ENCODE measurements around the gene MAL. TPM values are rescaled to one million over a fixed set of nuclear protein-coding genes. Genes with fewer than 3 reads are reported as not detected.
"Not testable (repeated sequence)": the region's sequence is repeated elsewhere in the genome, so short reads cannot be mapped to it uniquely, and the experiment has no call there.

MAL gene
- total and polyA plus RNA-seq, 5 donors: 4.5 to 15.5 (median 10.0) TPM

- ATAC-seq: no peak
- intact Hi-C loops (cut with DNase I): no loop called here
- no peaks in the 10 kb centered on the region for H3K4me1 ChIP-seq (ENCODE audit: control insufficient read depth, insufficient read depth, low read length)
- no peak overlapping the region for H3K27ac ChIP-seq (ENCODE audit: low read length)
- DNase-seq: no peak
- no peaks in the 10 kb centered on the region for H3K9me3 ChIP-seq (ENCODE audit: control insufficient read depth, low read length)
- no peaks in the 10 kb centered on the region for H3K27me3 ChIP-seq (ENCODE audit: control insufficient read depth, insufficient read depth)
- H3K4me3 ChIP-seq (ENCODE audit: low read length): no peak overlapping the region
- 97% methylated on average over 1 of the region's 1 CpG for WGBS
These were observed 60.5 kb downstream of the MAL start for GRCh38 chr2:95086017-95086416.

GRCh38 chr2:95087379-95087778 is 61.9 kb downstream of the MAL start:
- ATAC-seq (no peak), DNase-seq (no peak)
- H3K4me1 ChIP-seq (ENCODE audit: control insufficient read depth, insufficient read depth, low read length): no peaks in the 10 kb centered on the region
- no peaks in the 10 kb centered on the region for H3K27me3 ChIP-seq (ENCODE audit: control insufficient read depth, insufficient read depth)
- no peak overlapping the region for H3K27ac ChIP-seq (ENCODE audit: low read length)
- 80% methylated on average over 5 of the region's 5 CpGs for WGBS
- no peaks in the 10 kb centered on the region for H3K9me3 ChIP-seq (ENCODE audit: control insufficient read depth, low read length)
- no peak overlapping the region for H3K4me3 ChIP-seq (ENCODE audit: low read length)
- intact Hi-C loops (cut with DNase I): no loop called here

- Histone ChIP-seq H3K9me3 (ENCODE audit: control insufficient read depth, low read length) (no peaks in the 10 kb centered on the region), H3K4me1 (ENCODE audit: control insufficient read depth, insufficient read depth, low read length) (no peaks in the 10 kb centered on the region), H3K27ac (ENCODE audit: low read length) (no peak overlapping the region), H3K27me3 (ENCODE audit: control insufficient read depth, insufficient read depth) (no peaks in the 10 kb centered on the region), H3K4me3 (ENCODE audit: low read length) (no peak overlapping the region)
- DNase-seq: no peak
- intact Hi-C loops (cut with DNase I): no loop called here
- WGBS: 95% methylated on average over 6 of the region's 6 CpGs
- ATAC-seq: no peak
These were observed 66.5 kb downstream of the MAL start for GRCh38 chr2:95091885-95092555.

GRCh38 chr2:95098273-95098672 is 72.8 kb downstream of the MAL start:
- WGBS: 97% methylated on average over 5 of the region's 5 CpGs
- DNase-seq; H3K9me3 ChIP-seq (ENCODE audit: control insufficient read depth, low read length); H3K27me3 ChIP-seq (ENCODE audit: control insufficient read depth, insufficient read depth); H3K4me3 ChIP-seq (ENCODE audit: low read length); intact Hi-C loops (cut with DNase I); H3K4me1 ChIP-seq (ENCODE audit: control insufficient read depth, insufficient read depth, low read length); ATAC-seq; H3K27ac ChIP-seq (ENCODE audit: low read length): not testable (repeated sequence)

- WGBS: 91% methylated on average over 2 of the region's 2 CpGs
- H3K4me1 ChIP-seq (ENCODE audit: control insufficient read depth, insufficient read depth, low read length): no peaks in the 10 kb centered on the region
- H3K27me3 ChIP-seq (ENCODE audit: control insufficient read depth, insufficient read depth): no peaks in the 10 kb centered on the region
- no peak for ATAC-seq
- H3K27ac ChIP-seq (ENCODE audit: low read length): no peak overlapping the region
- H3K9me3 ChIP-seq (ENCODE audit: control insufficient read depth, low read length): no peaks in the 10 kb centered on the region
- intact Hi-C loops (cut with DNase I): no loop called here
- DNase-seq: no peak
- H3K4me3 ChIP-seq (ENCODE audit: low read length): no peak overlapping the region
These were observed 74.4 kb downstream of the MAL start for GRCh38 chr2:95099910-95100309.

Other genes starting within 250 kb of the MAL start
- gene TEKT4, start 154.3 kb upstream of the MAL start, total RNA-seq: under 1 TPM in 1 of 4 donors, not detected in 3; 0.37 TPM
- gene TEKT4, start 154.3 kb upstream of the MAL start, polyA plus RNA-seq: not detected
- gene MRPS5, start 96.1 kb downstream of the MAL start, total RNA-seq: 10 to 100 TPM; 50.3 to 65.6 (median 57.2) TPM
- gene MRPS5, start 96.1 kb downstream of the MAL start, polyA plus RNA-seq: 76.9 TPM
- gene ZNF514, start 134.1 kb downstream of the MAL start, total RNA-seq: 10 to 100 TPM; 12.1 to 15.8 (median 13.8) TPM
- gene ZNF514, start 134.1 kb downstream of the MAL start, polyA plus RNA-seq: 7.9 TPM
- 1 to 10 TPM; 3.0 to 4.5 (median 3.8) TPM for gene ZNF2, start 140.1 kb downstream of the MAL start, total RNA-seq
- 1.8 TPM for gene ZNF2, start 140.1 kb downstream of the MAL start, polyA plus RNA-seq
- 1 to 10 TPM; 2.8 to 4.7 (median 3.3) TPM for gene ZNF892, start 181.8 kb downstream of the MAL start, total RNA-seq
- 0.97 TPM for gene ZNF892, start 181.8 kb downstream of the MAL start, polyA plus RNA-seq
- 1 to 10 TPM in 3 of 4 donors, under 1 TPM in 1; 0.66 to 1.6 (median 1.3) TPM for gene PROM2, start 248.7 kb downstream of the MAL start, total RNA-seq
- gene PROM2, start 248.7 kb downstream of the MAL start, polyA plus RNA-seq: 0.79 TPM